GM06990 (cell line): Measurements from ENCODE around the gene SUMO3.
A peak's percentile ranks its signal among the peaks of the same experiment; 100 is the strongest.

Source experiments
- DNase-seq: peaks from one replicate; pipeline ENCODE4 v3.0.0-alpha.2; 2011; ENCODE audit not compliant: insufficient read length; ENCODE audit errors: extremely low read depth
- H3K27me3 ChIP-seq: replicated peaks from 2 replicates; pipeline ENCODE4 v1.6.0; 2011; ENCODE audit warnings: low read length; ENCODE audit not compliant: control insufficient read depth, insufficient read depth
- H3K36me3 ChIP-seq: 2 replicates; pipeline ENCODE4 v1.5.1; 2011; ENCODE audit warnings: low read length; ENCODE audit not compliant: control insufficient read depth, insufficient read depth
- H3K4me3 ChIP-seq: replicated peaks from 2 replicates; pipeline ENCODE4 v1.5.1; 2011; ENCODE audit warnings: low read depth, mild to moderate bottlenecking, control low read depth, low read length
- CTCF ChIP-seq: IDR thresholded peaks from 2 replicates; pipeline ENCODE4 v1.5.1; 2011; ENCODE audit warnings: low read length, control low read depth, mild to moderate bottlenecking, inconsistent platforms; ENCODE audit not compliant: insufficient read depth, poor library complexity, severe bottlenecking

Gene SUMO3

GRCh38 chr21:44805859-44806258, 12.0 kb downstream of the SUMO3 start:
- TF ChIP-seq CTCF = no peak

DNA sequence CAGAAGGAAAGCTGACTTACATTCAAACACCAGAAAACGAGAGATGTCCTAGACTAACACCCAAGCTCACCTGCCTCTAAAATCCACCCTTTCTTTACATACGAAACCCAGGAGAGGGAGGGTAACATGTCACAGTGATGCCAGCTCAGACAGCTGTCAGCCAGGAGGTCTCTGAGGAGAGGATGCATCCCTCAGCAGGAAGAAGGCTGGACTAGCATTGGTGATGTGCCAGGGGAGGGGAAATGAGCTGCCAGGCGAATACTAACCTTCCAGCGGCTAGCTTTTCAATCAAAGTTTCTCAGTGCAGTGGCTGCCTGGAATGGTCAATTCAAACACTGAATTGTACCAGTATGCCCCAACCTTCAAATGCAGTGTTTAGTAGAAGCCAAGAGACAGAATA, 12.6 kb downstream of the SUMO3 start:
- DNase-seq = no peak
- Histone ChIP-seq H3K36me3 (peaks cover 12% of the 10 kb centered on the region), H3K4me3 (no peak overlapping the region), H3K27me3 (no peaks in the 10 kb centered on the region)
- TF ChIP-seq CTCF = no peak

More at GRCh38 chr21:44805859-44806258, 12.0 kb downstream of the SUMO3 start:
- H3K27me3 ChIP-seq = no peaks in the 10 kb centered on the region
- H3K36me3 ChIP-seq = peaks cover 18% of the 10 kb centered on the region
- no peak for DNase-seq
- H3K4me3 ChIP-seq = no peak overlapping the region

DNA sequence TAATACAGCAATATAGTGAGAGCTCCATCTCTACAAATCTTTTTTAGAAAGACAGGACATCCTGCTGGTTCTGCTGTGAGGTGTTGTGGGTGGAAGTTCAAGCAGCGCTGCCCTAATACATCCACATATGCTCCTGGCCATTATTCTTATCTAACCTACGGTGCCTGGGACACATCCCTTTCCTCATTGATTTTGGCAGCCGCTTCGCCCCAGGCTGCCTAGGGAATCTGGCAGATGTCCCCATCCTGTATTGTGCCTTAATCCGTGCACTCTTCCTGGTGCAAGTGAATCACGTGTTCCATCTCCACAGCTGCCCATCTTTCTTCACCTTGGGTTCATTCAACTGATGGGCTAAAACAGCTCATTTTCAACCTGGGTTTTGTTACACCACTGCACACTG, 13.1 kb downstream of the SUMO3 start:
- Histone ChIP-seq H3K4me3 (no peak overlapping the region), H3K36me3 (peaks cover 10% of the 10 kb centered on the region), H3K27me3 (no peaks in the 10 kb centered on the region)
- TF ChIP-seq CTCF = no peak
- DNase-seq = no peak

DNA sequence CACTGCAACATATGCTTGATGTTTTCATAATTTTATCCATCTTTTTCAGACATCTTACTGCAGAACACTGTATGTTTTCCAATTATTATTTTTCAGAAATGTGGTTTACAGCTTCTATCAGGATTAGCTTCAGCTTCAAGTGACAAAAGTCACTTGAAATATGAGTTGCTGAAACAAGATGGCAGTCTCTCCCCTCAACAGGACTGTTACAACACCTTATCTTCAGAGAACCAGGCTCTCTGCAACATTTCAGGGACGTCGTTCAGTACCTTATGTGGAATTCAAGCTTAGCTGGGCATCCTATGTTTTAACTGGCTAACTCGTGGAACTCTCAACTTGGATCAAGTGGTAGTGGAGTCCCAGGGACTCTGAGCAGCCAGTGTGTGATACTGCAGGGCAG, 14.2 kb downstream of the SUMO3 start:
- Histone ChIP-seq H3K36me3 (peaks cover 10% of the 10 kb centered on the region), H3K27me3 (no peaks in the 10 kb centered on the region), H3K4me3 (no peak overlapping the region)
- DNase-seq = no peak
- TF ChIP-seq CTCF = no peak

DNA sequence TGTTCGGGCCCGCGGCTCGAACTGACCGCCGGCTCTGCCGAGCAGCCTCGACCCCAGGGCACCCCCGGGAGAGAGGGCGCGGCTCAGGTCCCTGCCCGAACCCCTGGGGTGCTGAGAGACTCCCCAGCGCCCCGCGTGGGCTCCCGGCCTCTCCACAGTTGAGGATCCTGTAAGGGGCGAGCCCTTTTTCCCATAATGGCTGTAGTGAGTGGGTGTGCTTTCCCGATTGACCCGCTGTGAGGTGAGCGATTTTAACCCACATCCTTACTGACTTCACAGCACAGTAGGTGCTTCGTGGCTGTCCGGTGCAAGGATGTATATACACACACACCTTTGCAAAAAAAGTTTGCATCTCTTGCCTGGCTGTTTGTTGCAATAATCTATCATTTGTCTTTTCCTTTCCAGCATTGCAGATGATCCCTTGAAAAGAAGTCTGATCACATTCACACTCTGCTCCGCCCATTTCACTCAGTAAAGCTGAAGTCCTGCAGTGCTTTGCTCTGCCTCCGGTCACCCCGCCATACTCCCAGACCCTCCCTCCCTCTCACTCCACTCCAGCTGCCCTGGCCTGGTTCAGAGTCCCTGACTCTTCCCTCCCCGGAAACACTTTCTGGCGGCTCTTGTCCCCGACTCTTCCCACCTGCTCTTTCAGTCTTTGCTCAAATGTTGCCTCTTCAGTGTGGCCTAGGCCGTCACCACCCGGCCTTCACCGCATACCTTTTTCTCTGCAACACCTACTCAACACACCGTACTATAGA, 15.3 kb downstream of the SUMO3 start:
- Histone ChIP-seq H3K36me3 (peaks cover 15% of the 10 kb centered on the region), H3K4me3 (peak overlapping the region; percentile 95), H3K27me3 (no peaks in the 10 kb centered on the region)
- DNase-seq = no peak
- peak; percentile 23 for TF ChIP-seq CTCF
